ENCODE measurements around the gene BTBD17. TPM values are rescaled to one million over a fixed set of nuclear protein-coding genes. Genes with fewer than 3 reads are reported as not detected.

BTBD17 gene
- total RNA-seq, 4 donors from 2014 or later, result not detected

DNA sequence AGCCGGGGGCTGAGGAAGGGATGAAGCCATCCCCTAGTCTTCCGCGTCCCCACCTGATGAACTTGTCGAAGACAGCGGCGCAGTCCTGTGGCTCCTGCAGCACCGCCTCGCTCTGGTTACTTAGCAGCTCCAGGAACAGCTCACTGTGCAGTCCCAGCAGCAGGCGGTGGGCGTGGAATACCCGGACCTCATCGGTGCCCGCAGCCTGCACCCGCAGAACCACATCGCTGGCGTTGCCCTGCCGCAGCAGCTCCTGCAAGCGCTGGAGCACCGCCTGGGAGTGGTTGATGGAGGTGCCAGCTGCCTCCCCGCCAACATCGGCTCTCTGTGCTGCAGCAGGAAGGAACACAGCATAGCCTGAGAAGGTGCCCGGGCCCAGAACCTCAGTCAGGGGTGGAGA lies 1.8 kb downstream of the BTBD17 start:
- DNase-seq, result no peak
- intact Hi-C loops (cut with DNase I), result no loop called here
- H3K27me3 ChIP-seq, result peaks cover 12 to 86% (median 15%) of the 10 kb centered on the region in 4 donors
- H3K4me3 ChIP-seq, result no peak overlapping the region
- WGBS, 2 donors, result 93 to 100% methylated on average over 4 to 10 of the region's 22 CpGs
- H3K36me3 ChIP-seq, result no peaks in the 10 kb centered on the region
- no peak overlapping the region for H3K27ac ChIP-seq
- no peaks in the 10 kb centered on the region for H3K9me3 ChIP-seq
- H3K4me1 ChIP-seq, result peaks cover 0 to 33% (median 10%) of the 10 kb centered on the region in 3 donors
- no peak for TF ChIP-seq POLR2A (IDR thresholded peaks at IDR 0.05)
- TF ChIP-seq, protein P1, sequence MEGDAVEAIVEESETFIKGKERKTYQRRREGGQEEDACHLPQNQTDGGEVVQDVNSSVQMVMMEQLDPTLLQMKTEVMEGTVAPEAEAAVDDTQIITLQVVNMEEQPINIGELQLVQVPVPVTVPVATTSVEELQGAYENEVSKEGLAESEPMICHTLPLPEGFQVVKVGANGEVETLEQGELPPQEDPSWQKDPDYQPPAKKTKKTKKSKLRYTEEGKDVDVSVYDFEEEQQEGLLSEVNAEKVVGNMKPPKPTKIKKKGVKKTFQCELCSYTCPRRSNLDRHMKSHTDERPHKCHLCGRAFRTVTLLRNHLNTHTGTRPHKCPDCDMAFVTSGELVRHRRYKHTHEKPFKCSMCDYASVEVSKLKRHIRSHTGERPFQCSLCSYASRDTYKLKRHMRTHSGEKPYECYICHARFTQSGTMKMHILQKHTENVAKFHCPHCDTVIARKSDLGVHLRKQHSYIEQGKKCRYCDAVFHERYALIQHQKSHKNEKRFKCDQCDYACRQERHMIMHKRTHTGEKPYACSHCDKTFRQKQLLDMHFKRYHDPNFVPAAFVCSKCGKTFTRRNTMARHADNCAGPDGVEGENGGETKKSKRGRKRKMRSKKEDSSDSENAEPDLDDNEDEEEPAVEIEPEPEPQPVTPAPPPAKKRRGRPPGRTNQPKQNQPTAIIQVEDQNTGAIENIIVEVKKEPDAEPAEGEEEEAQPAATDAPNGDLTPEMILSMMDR (IDR thresholded peaks at IDR 0.05), result no peak

DNA sequence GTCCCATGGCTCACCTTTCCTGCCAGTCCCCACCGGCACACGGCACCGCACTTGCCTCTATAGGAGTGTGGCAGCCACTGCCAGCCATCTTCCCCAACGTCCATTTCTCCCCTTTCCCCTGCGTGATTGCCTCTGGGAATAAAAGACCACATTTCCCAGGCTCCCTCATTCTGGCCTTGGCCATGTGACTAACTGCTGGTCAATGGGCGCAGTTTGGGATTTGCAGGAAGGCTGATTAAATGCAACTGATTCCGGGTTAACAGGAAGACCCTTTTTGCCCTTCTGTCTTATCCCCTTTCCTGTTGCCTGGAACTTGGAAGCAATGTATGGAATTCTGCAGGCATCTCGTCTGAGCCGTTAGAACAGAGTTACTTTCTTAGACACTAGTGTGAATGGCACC lies 3.0 kb downstream of the BTBD17 start:
- WGBS, 2 donors, result 82 to 83% methylated on average over 9 of the region's 9 CpGs
- intact Hi-C loops (cut with DNase I), result no loop called here
- TF ChIP-seq, protein P1 (IDR thresholded peaks at IDR 0.05), result no peak
- Histone ChIP-seq H3K9me3 (no peaks in the 10 kb centered on the region), H3K27me3 (peaks cover 12 to 99% (median 15%) of the 10 kb centered on the region in 4 donors), H3K36me3 (no peaks in the 10 kb centered on the region), H3K27ac (no peak overlapping the region), H3K4me3 (no peak overlapping the region), H3K4me1 (peaks cover 0 to 33% (median 10%) of the 10 kb centered on the region in 3 donors)
- DNase-seq, result no peak

DNA sequence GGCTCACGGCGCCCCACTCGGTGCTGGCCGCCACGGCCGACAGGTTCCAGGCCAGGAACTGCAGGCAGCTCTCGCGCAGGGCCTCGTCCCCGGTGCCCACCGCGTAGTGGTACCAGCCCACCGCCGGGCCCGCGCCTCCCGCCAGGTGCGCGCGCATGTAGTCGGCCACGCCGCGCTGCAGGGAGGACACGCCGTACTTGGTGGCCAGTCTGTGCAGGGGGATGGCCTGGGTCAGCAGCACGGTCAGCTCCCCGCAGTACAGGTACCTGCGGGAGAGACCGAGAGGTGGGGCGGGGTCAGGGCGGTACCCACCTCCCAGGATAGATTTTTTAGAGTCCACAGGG lies 4.2 kb downstream of the BTBD17 start:
- no peaks in the 10 kb centered on the region for H3K36me3 ChIP-seq
- intact Hi-C loops (cut with DNase I), result no loop called here
- WGBS, 2 donors, result no CpG with 5 or more reads among the region's 32 CpGs
- no peaks in the 10 kb centered on the region for H3K9me3 ChIP-seq
- H3K4me3 ChIP-seq, result peak overlapping the region in 2 of 4 donors; percentile 36 to 58
- H3K27me3 ChIP-seq, result peaks cover 18 to 100% (median 20%) of the 10 kb centered on the region in 4 donors
- no peak overlapping the region for H3K27ac ChIP-seq
- TF ChIP-seq POLR2A (IDR thresholded peaks at IDR 0.05), result no peak
- TF ChIP-seq, protein P1 (IDR thresholded peaks at IDR 0.05), result no peak
- DNase-seq, result no peak
- H3K4me1 ChIP-seq, result peaks cover 0 to 33% (median 10%) of the 10 kb centered on the region in 3 donors

DNA sequence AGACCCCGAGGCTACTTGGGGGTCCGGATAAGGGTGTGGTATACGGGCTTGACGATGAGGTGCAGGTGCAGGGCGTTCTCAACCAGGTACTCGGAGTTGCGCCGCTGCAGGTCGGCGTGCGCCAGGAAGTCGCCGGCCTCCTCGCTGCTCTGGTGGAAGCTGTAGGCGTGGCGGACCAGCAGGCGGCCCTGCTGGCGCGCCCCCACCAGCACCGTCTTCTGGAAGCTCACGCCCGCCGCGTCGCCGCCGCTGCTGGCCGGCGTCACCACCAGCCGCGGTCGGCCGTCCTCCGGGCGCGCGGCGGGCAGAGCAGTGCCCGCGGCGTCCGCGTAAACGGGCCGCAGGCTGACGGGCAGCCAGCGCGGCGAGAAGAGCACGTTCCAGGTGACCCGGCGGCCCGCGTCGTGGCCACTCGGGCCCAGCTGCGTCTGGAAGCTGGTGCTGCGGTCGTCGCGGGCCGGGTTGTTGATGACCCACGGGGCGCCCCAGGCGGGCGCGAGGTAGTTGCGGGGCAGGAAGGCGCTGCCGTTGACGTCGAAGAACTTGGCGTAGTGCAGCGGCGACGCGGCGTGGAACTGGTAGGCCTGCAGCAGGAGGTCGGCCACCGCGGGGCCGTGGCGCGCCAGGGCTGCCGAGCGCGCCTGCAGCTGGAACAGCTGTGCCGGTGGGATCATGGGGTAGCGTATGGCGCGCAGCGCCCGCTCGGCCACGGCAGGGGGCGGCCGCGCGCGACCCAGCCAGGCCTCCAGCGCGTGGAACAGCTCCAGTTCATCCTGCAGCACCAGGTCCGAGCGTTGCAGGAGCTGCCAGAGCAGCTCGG lies 4.8 kb downstream of the BTBD17 start:
- intact Hi-C loops (cut with DNase I), result no loop called here
- DNase-seq, result no peak
- no peak for TF ChIP-seq POLR2A (IDR thresholded peaks at IDR 0.05)
- TF ChIP-seq, protein P1 (IDR thresholded peaks at IDR 0.05), result peak in 1 of 6 experiments; percentile 12
- WGBS, 2 donors, result 7% methylated on average over 3 of the region's 105 CpGs; no CpG with 5 or more reads in 1 of the 2 donors
- Histone ChIP-seq H3K9me3 (no peaks in the 10 kb centered on the region), H3K4me3 (peak overlapping the region in 2 of 4 donors; percentile 36 to 58), H3K27ac (peak overlapping the region in 1 of 4 donors; percentile 42), H3K4me1 (peaks cover 0 to 33% (median 10%) of the 10 kb centered on the region in 3 donors), H3K27me3 (peaks cover 18 to 100% (median 23%) of the 10 kb centered on the region in 4 donors), H3K36me3 (no peaks in the 10 kb centered on the region)

DNA sequence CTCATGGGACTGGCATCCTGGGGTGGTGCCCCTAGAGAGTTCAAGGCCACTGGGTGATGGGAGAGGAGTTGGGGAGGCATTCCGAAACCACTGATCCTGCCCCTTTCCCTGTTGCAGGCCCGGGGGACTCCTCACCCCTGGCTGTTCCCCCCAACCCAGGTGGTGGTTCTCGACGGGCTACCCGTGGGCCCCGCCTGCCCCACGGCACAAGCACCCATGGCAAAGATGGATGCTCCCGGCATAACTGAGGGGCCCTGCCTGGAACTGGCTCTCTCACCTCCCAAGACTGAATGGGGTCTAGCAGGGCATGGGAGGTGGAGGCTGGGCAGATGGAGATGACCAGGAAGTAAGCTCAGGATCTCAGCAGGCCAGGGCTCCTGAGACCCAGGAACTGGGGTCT lies 6.6 kb downstream of the BTBD17 start:
- Histone ChIP-seq H3K27ac (no peak overlapping the region), H3K4me3 (no peak overlapping the region), H3K4me1 (peaks cover 0 to 26% (median 10%) of the 10 kb centered on the region in 3 donors), H3K27me3 (peaks cover 18 to 100% (median 20%) of the 10 kb centered on the region in 4 donors), H3K9me3 (no peaks in the 10 kb centered on the region), H3K36me3 (no peaks in the 10 kb centered on the region)
- DNase-seq, result no peak
- intact Hi-C loops (cut with DNase I), result no loop called here
- no CpG with 5 or more reads among the region's 8 CpGs for WGBS, 2 donors
- TF ChIP-seq, protein P1 (IDR thresholded peaks at IDR 0.05), result no peak
- TF ChIP-seq POLR2A (IDR thresholded peaks at IDR 0.05), result no peak

All from esophagus squamous epithelium (tissue), 5 donors.